HG02943 (cell line): ENCODE results near the gene OAF.

Experiments
- ATAC-seq: cut with Tn5 transposase; IDR thresholded peaks from one replicate; pipeline ENCODE4 v1.9.1; 2021; ENCODE audit warnings: mild to moderate bottlenecking, low read depth, moderate library complexity; ENCODE audit not compliant: unreplicated experiment

The OAF gene

GRCh38 chr11:120198787-120199469 lies 11.9 kb upstream of the OAF start:
- ATAC-seq, result no peak

GRCh38 chr11:120199613-120200012 lies 11.2 kb upstream of the OAF start:
- no peak for ATAC-seq

GRCh38 chr11:120200677-120201076 lies 10.2 kb upstream of the OAF start:
- no peak for ATAC-seq

GRCh38 chr11:120201653-120202052 lies 9.2 kb upstream of the OAF start:
- no peak for ATAC-seq

- no peak for ATAC-seq
Measured at GRCh38 chr11:120203626-120204025, 7.2 kb upstream of the OAF start.

- no peak for ATAC-seq
Measured at GRCh38 chr11:120205596-120206161, 5.2 kb upstream of the OAF start.

GRCh38 chr11:120207512-120207911 lies 3.3 kb upstream of the OAF start:
- ATAC-seq, result no peak

- ATAC-seq, result no peak
Measured at GRCh38 chr11:120208001-120208441, 2.8 kb upstream of the OAF start.

GRCh38 chr11:120208777-120209176 lies 2.1 kb upstream of the OAF start:
- ATAC-seq, result no peak

GRCh38 chr11:120209746-120210625 lies 846 bp upstream of the OAF start:
- no peak for ATAC-seq

- ATAC-seq, result no peak
Measured at GRCh38 chr11:120211522-120212258, 858 bp downstream of the OAF start.

GRCh38 chr11:120212259-120212878 lies 1.5 kb downstream of the OAF start:
- no peak for ATAC-seq

- ATAC-seq, result no peak
Measured at GRCh38 chr11:120212926-120213325, 2.1 kb downstream of the OAF start.

- ATAC-seq, result no peak
Measured at GRCh38 chr11:120214581-120214980, 3.7 kb downstream of the OAF start.

GRCh38 chr11:120215634-120216033 lies 4.8 kb downstream of the OAF start:
- no peak for ATAC-seq

- ATAC-seq, result no peak
Measured at GRCh38 chr11:120216426-120217102, 5.7 kb downstream of the OAF start.

GRCh38 chr11:120217526-120217925 lies 6.7 kb downstream of the OAF start:
- ATAC-seq, result no peak

- ATAC-seq, result no peak
Measured at GRCh38 chr11:120217941-120218694, 7.3 kb downstream of the OAF start.

- no peak for ATAC-seq
Measured at GRCh38 chr11:120218695-120219033, 7.8 kb downstream of the OAF start.
